HEK293T (cell line): ENCODE results near the gene BRD4.

Experiments
- CTCF ChIA-PET: fragments of 350-600 bp; formaldehyde crosslinking; extraction: SDS; loops from one replicate; lab custom pipeline; 2021; ENCODE audit warnings: antibody characterized with exemption, inconsistent platforms; lab: Yijun Ruan, JAX
- POLR2A ChIA-PET: fragments of 350-600 bp; formaldehyde crosslinking; extraction: SDS; loops from one replicate; lab custom pipeline; 2020; ENCODE audit warnings: antibody characterized with exemption, inconsistent platforms; lab: Yijun Ruan, JAX
- DNase-seq: peaks from one replicate; pipeline ENCODE4 v3.0.0; 2012; ENCODE audit warnings: mixed read lengths; ENCODE audit errors: extremely low spot score
- ARNT ChIP-seq: fragments of 450-650 bp; IDR thresholded peaks from 2 replicates; pipeline ENCODE4 v1.6.1; 2017; ENCODE audit warnings: mild to moderate bottlenecking
- BHLHE40 ChIP-seq: fragments of 450-650 bp; IDR thresholded peaks from 2 replicates; pipeline ENCODE4 v1.6.1; 2016; ENCODE audit warnings: mild to moderate bottlenecking, moderate library complexity, borderline replicate concordance
- CTBP1 ChIP-seq: fragments of 450-650 bp; IDR thresholded peaks from 2 replicates; pipeline ENCODE4 v1.6.1; 2016; ENCODE audit warnings: borderline replicate concordance
- ELF4 ChIP-seq: fragments of 450-650 bp; IDR thresholded peaks from 2 replicates; pipeline ENCODE4 v1.6.1; 2017; ENCODE audit warnings: antibody characterized with exemption
- FOXA1 ChIP-seq: fragments of 450-650 bp; IDR thresholded peaks from 2 replicates; pipeline ENCODE4 v1.6.1; 2016; ENCODE audit warnings: mild to moderate bottlenecking
- FOXK2 ChIP-seq: fragments of 450-650 bp; IDR thresholded peaks from 2 replicates; pipeline ENCODE4 v1.6.1; 2016; ENCODE audit warnings: mild to moderate bottlenecking
- FOXM1 ChIP-seq: fragments of 450-650 bp; IDR thresholded peaks from 2 replicates; pipeline ENCODE4 v1.6.1; 2017; ENCODE audit warnings: mild to moderate bottlenecking, borderline replicate concordance
- HDGF ChIP-seq: fragments of 450-650 bp; IDR thresholded peaks from 2 replicates; pipeline ENCODE4 v1.6.1; 2017; ENCODE audit warnings: antibody characterized with exemption, borderline replicate concordance
- L3MBTL2 ChIP-seq: fragments of 450-650 bp; conservative IDR thresholded peaks from 2 replicates; pipeline ENCODE4 v1.6.1; 2016; ENCODE audit warnings: mild to moderate bottlenecking
- LEF1 ChIP-seq: fragments of 450-650 bp; IDR thresholded peaks from 2 replicates; pipeline ENCODE4 v1.6.1; 2017; ENCODE audit warnings: mild to moderate bottlenecking, borderline replicate concordance
- NFRKB ChIP-seq: fragments of 450-650 bp; IDR thresholded peaks from 2 replicates; pipeline ENCODE4 v1.6.1; 2016; ENCODE audit warnings: mild to moderate bottlenecking, moderate library complexity
- SP1 ChIP-seq: fragments of 450-650 bp; IDR thresholded peaks from 2 replicates; pipeline ENCODE4 v1.6.1; 2017
- SUZ12 ChIP-seq: fragments of 450-650 bp; IDR thresholded peaks from 2 replicates; pipeline ENCODE4 v1.6.1; 2016; ENCODE audit warnings: mild to moderate bottlenecking
- TARDBP ChIP-seq: fragments of 450-650 bp; IDR thresholded peaks from 2 replicates; pipeline ENCODE4 v1.6.1; 2016
- ZNF384 ChIP-seq: fragments of 450-650 bp; IDR thresholded peaks from 2 replicates; pipeline ENCODE4 v1.6.1; 2016
- TF ChIP-seq, protein P1 (sequence below): fragments of 450-650 bp; IDR thresholded peaks from 2 replicates; pipeline ENCODE4 v1.6.1; 2016

The BRD4 gene

DNA sequence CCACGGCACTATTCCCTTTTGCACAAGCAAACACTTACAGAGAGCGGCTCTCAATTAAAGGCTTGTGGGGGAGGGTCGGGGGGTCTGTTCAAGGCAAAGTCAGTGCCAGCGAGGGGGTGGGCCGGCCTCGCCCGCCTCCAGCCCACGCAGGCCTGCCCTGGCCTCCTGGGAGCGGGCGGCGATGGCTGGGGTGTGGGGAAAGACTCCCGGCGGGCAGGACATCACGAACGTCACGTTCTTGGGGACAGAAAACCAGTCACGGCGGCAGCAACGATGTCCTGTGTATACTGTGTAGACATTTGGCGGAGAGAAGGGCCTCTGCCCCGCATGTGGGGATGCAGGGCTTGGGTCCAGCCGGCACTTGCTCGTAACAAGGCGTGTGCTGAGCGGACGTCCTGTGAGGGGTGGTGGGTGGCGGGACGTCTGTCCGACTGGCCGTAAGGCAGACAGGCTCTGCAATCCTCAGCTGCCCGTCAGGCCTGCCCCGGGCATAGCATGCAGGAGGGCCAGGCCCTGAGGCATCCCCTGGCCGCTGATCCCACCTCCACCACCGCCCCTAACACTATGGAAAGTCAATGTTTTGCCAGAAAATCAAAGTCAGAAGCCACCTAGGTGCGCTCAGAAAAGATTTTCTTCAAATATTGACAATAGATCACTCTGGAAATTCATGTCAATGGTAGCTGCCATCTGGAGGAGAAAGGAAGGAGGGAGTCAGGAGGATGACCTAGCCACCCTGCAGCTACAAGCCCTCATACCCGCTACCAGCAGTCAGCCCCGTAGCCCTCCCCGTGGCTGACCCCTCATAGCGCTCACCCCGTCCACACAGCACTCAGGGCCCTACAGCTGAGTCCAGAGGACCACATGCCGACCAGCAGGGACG lies 94.3 kb downstream of the BRD4 start:
- no peak for DNase-seq
- POLR2A ChIA-PET, result interaction anchor here (1.0 kb wide), 1 partner anchor 94 kb away, joined by 3 read pairs; the partner anchor contains the start of gene BRD4
- CTCF ChIA-PET, result no interaction called here

GRCh38 chr19:15236886-15237285 lies 95.5 kb downstream of the BRD4 start:
- ChIA-PET CTCF (no interaction called here), POLR2A (no interaction called here)
- TF ChIP-seq L3MBTL2, result no peak
- no peak for TF ChIP-seq ELF4
- TF ChIP-seq CTBP1, result no peak
- TF ChIP-seq TARDBP, result no peak
- no peak for TF ChIP-seq LEF1
- TF ChIP-seq HDGF, result no peak
- no peak for TF ChIP-seq FOXA1
- TF ChIP-seq FOXK2, result no peak
- no peak for TF ChIP-seq ARNT
- no peak for TF ChIP-seq SP1
- TF ChIP-seq NFRKB, result no peak
- TF ChIP-seq BHLHE40, result no peak
- TF ChIP-seq ZNF384, result no peak
- no peak for TF ChIP-seq FOXM1
- no peak for TF ChIP-seq SUZ12
- TF ChIP-seq, protein P1, sequence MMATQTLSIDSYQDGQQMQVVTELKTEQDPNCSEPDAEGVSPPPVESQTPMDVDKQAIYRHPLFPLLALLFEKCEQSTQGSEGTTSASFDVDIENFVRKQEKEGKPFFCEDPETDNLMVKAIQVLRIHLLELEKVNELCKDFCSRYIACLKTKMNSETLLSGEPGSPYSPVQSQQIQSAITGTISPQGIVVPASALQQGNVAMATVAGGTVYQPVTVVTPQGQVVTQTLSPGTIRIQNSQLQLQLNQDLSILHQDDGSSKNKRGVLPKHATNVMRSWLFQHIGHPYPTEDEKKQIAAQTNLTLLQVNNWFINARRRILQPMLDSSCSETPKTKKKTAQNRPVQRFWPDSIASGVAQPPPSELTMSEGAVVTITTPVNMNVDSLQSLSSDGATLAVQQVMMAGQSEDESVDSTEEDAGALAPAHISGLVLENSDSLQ, result no peak
- DNase-seq, result no peak

More for the DNA sequence above, 94.3 kb downstream of the BRD4 start:
- TF ChIP-seq CTBP1 (no peak), FOXM1 (no peak), TARDBP (no peak), ZNF384 (no peak), BHLHE40 (no peak), HDGF (no peak), ELF4 (no peak), L3MBTL2 (no peak), FOXK2 (no peak), LEF1 (no peak), SP1 (no peak), FOXA1 (no peak), SUZ12 (no peak)
- TF ChIP-seq, protein P1, result no peak

- ChIA-PET CTCF (no interaction called here), POLR2A (no interaction called here)
- DNase-seq, result no peak
Observed at GRCh38 chr19:15235781-15236180, 96.6 kb downstream of the BRD4 start.

DNA sequence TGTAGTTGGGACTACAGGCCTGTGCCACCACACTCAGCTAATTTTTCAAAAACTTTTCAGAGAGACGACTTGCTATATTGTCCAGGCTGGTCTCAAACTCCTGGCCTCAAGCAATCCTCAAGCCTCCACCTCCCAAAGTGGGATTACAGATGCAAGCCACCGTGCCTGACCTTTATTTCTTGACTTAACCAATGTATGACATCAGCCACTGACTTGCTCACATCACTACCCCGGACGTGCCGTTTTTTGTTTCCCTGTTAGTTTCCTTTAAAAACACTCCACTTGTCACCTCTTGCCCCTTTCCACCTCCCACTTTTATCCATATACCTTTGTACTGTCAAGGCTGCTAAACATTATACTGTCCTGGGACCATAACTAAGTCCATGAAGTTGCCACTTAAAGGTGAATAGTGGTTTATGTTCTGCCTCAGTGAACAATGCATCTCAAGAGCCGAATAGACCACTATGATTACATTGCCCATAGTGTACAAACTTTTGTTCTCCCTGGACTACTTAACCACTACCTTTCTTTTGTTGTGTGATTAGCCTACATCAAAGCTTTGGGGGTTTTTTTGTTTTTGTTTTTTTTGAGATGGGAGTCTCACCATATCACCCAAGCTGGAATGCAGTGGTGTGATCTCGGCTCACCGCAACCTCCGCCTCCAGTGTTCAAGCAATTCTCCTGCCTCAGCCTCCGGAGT lies 97.8 kb downstream of the BRD4 start:
- CTCF ChIA-PET, result no interaction called here
- POLR2A ChIA-PET, result no interaction called here
- no peak for DNase-seq
- TF ChIP-seq BHLHE40 (no peak), SUZ12 (no peak)

More at GRCh38 chr19:15235781-15236180, 96.6 kb downstream of the BRD4 start:
- TF ChIP-seq FOXK2, result no peak
- TF ChIP-seq ARNT, result no peak
- no peak for TF ChIP-seq ELF4
- TF ChIP-seq TARDBP, result no peak
- TF ChIP-seq CTBP1, result no peak
- TF ChIP-seq, protein P1, result no peak
- no peak for TF ChIP-seq BHLHE40
- TF ChIP-seq L3MBTL2, result no peak
- no peak for TF ChIP-seq NFRKB
- no peak for TF ChIP-seq SUZ12
- TF ChIP-seq LEF1, result no peak
- TF ChIP-seq SP1, result no peak

DNA sequence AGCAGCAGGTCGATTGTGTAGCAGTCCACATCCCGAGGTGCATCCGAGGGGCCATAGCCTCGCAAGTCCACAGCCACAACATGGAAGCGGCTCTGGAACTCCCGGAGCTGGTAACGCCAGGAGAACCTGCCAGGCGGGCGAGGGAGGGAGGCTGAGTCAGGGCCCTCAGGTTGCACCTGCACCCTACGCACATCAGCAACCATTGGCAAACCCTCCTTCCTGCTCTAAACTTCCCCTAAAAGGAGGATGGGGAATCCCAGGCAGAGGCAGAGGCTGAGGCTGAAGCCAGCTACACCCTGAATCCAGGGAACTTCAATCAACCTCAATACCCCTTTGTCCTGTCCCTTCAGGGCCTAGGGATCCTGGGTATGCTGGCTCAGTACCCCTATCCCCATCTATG lies 101.1 kb downstream of the BRD4 start:
- ChIA-PET CTCF (no interaction called here), POLR2A (no interaction called here)
- no peak for DNase-seq
- TF ChIP-seq NFRKB (no peak), FOXA1 (no peak), SUZ12 (no peak), SP1 (no peak), LEF1 (no peak)

DNA sequence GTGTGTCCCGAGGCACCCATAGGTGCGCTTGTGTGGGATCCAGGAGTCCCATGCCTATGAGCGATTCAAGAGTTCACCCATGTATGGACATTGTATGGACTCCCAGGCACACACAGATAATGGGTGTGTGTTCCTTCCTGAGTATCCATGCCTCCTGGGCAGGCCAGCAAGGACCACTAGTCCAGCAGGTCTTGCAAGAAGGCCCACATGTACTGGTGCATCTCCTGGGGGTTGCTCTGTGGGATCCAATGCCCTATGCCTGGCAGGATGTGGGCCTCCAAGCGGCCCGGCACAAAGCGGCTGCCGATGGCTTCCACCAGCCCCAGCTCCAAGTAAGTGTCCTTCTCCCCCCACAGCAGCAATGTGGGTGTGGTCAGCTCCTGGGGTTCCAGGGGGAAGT lies 105.1 kb downstream of the BRD4 start:
- no peak for DNase-seq
- CTCF ChIA-PET, result no interaction called here
- POLR2A ChIA-PET, result no interaction called here
- no peak for TF ChIP-seq BHLHE40
- TF ChIP-seq ARNT, result no peak
- no peak for TF ChIP-seq HDGF
- TF ChIP-seq ZNF384, result no peak
- no peak for TF ChIP-seq FOXA1
- TF ChIP-seq SP1, result no peak
- TF ChIP-seq NFRKB, result no peak
- TF ChIP-seq FOXM1, result no peak
- TF ChIP-seq FOXK2, result no peak
- TF ChIP-seq TARDBP, result no peak
- TF ChIP-seq L3MBTL2, result no peak
- TF ChIP-seq ELF4, result no peak
- TF ChIP-seq SUZ12, result no peak
- no peak for TF ChIP-seq LEF1
- TF ChIP-seq, protein P1, result no peak
- no peak for TF ChIP-seq CTBP1
